PC-9 (cell line): ENCODE measurements around the gene VPS33A. TPM values are rescaled to one million over a fixed set of nuclear protein-coding genes. Genes with fewer than 3 reads are reported as not detected.
"Not testable (repeated sequence)": the region's sequence is repeated elsewhere in the genome, so short reads cannot be mapped to it uniquely, and the experiment has no call there.

Source experiments
- BruUV-seq: library from RNA; stranded (reverse); fragments of 400-500 nt; replicated peaks from 2 replicates; lab custom pipeline; 2021; lab: Mats Ljungman, UMichigan
- CTCF ChIA-PET: fragments of 300-600 bp; sonication (Branson Sonifier 250); formaldehyde crosslinking; loops from one replicate; lab custom pipeline; 2022; ENCODE audit warnings: antibody characterized with exemption; lab: Charles Lee
- POLR2A ChIA-PET: fragments of 300-600 bp; sonication (Branson Sonifier 250); formaldehyde crosslinking; loops from one replicate; lab custom pipeline; 2022; ENCODE audit warnings: antibody characterized with exemption; ENCODE audit not compliant: unreplicated experiment; lab: Charles Lee
- DNase-seq, 2 experiments: peaks; one replicate each; pipeline versions ENCODE4 v3.0.0 to v3.0.0-alpha.2; 2015 to 2022; ENCODE audit warnings: mixed read lengths in 1 of 2
- H2AFZ ChIP-seq: fragments of 200-600 bp; sonication (generic); 2 replicates; pipeline ENCODE4 v1.8.1; 2017; ENCODE audit warnings: antibody characterized with exemption
- H3F3A ChIP-seq: fragments of 200-600 bp; sonication (generic); 2 replicates; pipeline ENCODE4 v1.8.1; 2017; ENCODE audit warnings: antibody characterized with exemption, mild to moderate bottlenecking, low read depth; ENCODE audit not compliant: insufficient read depth
- H3K27ac ChIP-seq: fragments of 200-600 bp; sonication (generic); 2 replicates; pipeline ENCODE4 v1.6.1; 2016; ENCODE audit warnings: mixed run types
- H3K27me3 ChIP-seq: fragments of 200-600 bp; sonication (generic); 2 replicates; pipeline ENCODE4 v1.6.1; 2016; ENCODE audit warnings: low read depth, mixed run types; ENCODE audit not compliant: insufficient read depth
- H3K36me3 ChIP-seq: fragments of 200-600 bp; sonication (generic); 2 replicates; pipeline ENCODE4 v1.6.1; 2016; ENCODE audit warnings: low read depth, mixed run types
- H3K4me1 ChIP-seq: fragments of 200-600 bp; sonication (generic); replicated peaks from 2 replicates; pipeline ENCODE4 v1.6.1; 2016; ENCODE audit warnings: mixed run types; ENCODE audit not compliant: insufficient read depth
- H3K4me2 ChIP-seq: fragments of 200-600 bp; sonication (generic); 2 replicates; pipeline ENCODE4 v1.6.1; 2017; ENCODE audit warnings: mixed run types
- H3K4me3 ChIP-seq: fragments of 200-600 bp; sonication (generic); 2 replicates; pipeline ENCODE4 v1.6.1; 2016; ENCODE audit warnings: mixed run types
- H3K79me2 ChIP-seq: fragments of 200-600 bp; sonication (generic); 2 replicates; pipeline ENCODE4 v1.6.1; 2017; ENCODE audit warnings: low read depth, mixed run types
- H3K9me2 ChIP-seq: fragments of 200-600 bp; sonication (generic); 2 replicates; pipeline ENCODE4 v1.8.1; 2017; ENCODE audit warnings: mild to moderate bottlenecking; ENCODE audit not compliant: insufficient read depth
- H3K9me3 ChIP-seq: fragments of 200-600 bp; sonication (generic); 2 replicates; pipeline ENCODE4 v1.8.1; 2016; ENCODE audit warnings: low read depth; ENCODE audit not compliant: insufficient read depth
- H4K20me1 ChIP-seq: fragments of 200-600 bp; sonication (generic); 2 replicates; pipeline ENCODE4 v1.8.1; 2017; ENCODE audit not compliant: insufficient read depth
- EZH2 ChIP-seq: fragments of 200-600 bp; sonication (generic); IDR thresholded peaks from 2 replicates; pipeline ENCODE4 v1.8.0; 2017; ENCODE audit warnings: antibody characterized with exemption, low read depth
- intact Hi-C: fragments of 100-400 bp; cut with micrococcal nuclease; formaldehyde crosslinking; loops from one replicate; pipeline ENCODE4 v1.10.0; 2022; ENCODE audit not compliant: unreplicated experiment
- total RNA-seq: library from RNA; stranded (reverse); gene quantifications from 2 replicates; pipeline ENCODE4 v1.2.3, GENCODE V29; 2021
- TF ChIP-seq, protein P1 (sequence below): fragments of 200-600 bp; sonication (generic); conservative IDR thresholded peaks from 2 replicates; pipeline ENCODE4 v1.6.1; 2017; ENCODE audit warnings: mixed run types, antibody characterized with exemption, mild to moderate bottlenecking, moderate library complexity

The VPS33A gene
- total RNA-seq, 1 experiment from 2014 or later, result 18.1 TPM

- intact Hi-C loops, result loop anchor here (1.0 to 5.0 kb wide), 4 partner anchors 40 to 684 kb away; partner anchors contain the start of genes DIABLO and KDM2B
- BruUV-seq, result TSS peak; percentile 54
- peak in 1 of 2 experiments; percentile 39 for DNase-seq
Measured at GRCh38 chr12:122265886-122266229, 436 bp downstream of the VPS33A start.

DNA sequence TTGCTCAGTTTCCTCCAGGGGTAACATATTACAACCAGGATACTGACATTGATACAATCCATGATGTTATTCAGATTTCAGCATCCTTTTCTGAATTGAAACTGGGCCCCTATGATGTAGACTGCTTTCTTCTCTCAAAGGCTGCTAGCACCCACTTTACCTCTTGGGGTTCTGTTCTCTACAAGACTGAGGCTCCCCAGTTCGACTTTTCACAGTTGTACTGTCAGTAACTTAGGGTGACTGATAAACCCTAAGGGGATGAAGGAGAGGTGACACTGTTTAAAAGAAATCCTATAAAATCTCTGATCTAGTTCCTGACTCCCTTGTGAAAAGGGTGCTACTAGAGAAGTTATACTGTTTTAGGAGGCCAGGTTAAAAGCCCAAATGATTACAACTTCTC is 818 bp downstream of the VPS33A start:
- H2AFZ ChIP-seq, result peak overlapping the region; percentile 100
- peak overlapping the region; percentile 80 for H3K27ac ChIP-seq
- H3K27me3 ChIP-seq, result no peaks in the 10 kb centered on the region
- no peaks in the 10 kb centered on the region for H3K36me3 ChIP-seq
- H3K4me1 ChIP-seq, result peaks cover 3% of the 10 kb centered on the region; the same call in 1 of the 2 replicates
- no peaks in the 10 kb centered on the region for H4K20me1 ChIP-seq
- H3K9me2 ChIP-seq, result no peaks in the 10 kb centered on the region
- BruUV-seq, result no TSS peak
- TF ChIP-seq EZH2, result no peak
- TF ChIP-seq, protein P1, sequence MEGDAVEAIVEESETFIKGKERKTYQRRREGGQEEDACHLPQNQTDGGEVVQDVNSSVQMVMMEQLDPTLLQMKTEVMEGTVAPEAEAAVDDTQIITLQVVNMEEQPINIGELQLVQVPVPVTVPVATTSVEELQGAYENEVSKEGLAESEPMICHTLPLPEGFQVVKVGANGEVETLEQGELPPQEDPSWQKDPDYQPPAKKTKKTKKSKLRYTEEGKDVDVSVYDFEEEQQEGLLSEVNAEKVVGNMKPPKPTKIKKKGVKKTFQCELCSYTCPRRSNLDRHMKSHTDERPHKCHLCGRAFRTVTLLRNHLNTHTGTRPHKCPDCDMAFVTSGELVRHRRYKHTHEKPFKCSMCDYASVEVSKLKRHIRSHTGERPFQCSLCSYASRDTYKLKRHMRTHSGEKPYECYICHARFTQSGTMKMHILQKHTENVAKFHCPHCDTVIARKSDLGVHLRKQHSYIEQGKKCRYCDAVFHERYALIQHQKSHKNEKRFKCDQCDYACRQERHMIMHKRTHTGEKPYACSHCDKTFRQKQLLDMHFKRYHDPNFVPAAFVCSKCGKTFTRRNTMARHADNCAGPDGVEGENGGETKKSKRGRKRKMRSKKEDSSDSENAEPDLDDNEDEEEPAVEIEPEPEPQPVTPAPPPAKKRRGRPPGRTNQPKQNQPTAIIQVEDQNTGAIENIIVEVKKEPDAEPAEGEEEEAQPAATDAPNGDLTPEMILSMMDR, result no peak
- peaks cover 16% of the 10 kb centered on the region for H3K79me2 ChIP-seq
- peaks cover 24% of the 10 kb centered on the region for H3F3A ChIP-seq
- POLR2A ChIA-PET, result interaction anchor here (0.5 to 0.7 kb wide), 2 partner anchors 23 to 463 kb away, joined by 4 to 7 read pairs; no protein-coding TSS in a partner anchor
- CTCF ChIA-PET, result no interaction called here
- H3K4me3 ChIP-seq, result peak overlapping the region; percentile 93
- H3K9me3 ChIP-seq, result no peaks in the 10 kb centered on the region
- intact Hi-C loops, result loop anchor here (5.0 kb wide), 2 partner anchors 213 to 683 kb away; partner anchors contain the start of gene KDM2B
- H3K4me2 ChIP-seq, result peak overlapping the region; percentile 92
- no peak for DNase-seq

More at GRCh38 chr12:122265886-122266229, 436 bp downstream of the VPS33A start:
- peaks cover 24% of the 10 kb centered on the region for H3F3A ChIP-seq
- no peak for TF ChIP-seq EZH2
- TF ChIP-seq, protein P1, result no peak
- no peaks in the 10 kb centered on the region for H3K36me3 ChIP-seq
- no peaks in the 10 kb centered on the region for H3K27me3 ChIP-seq
- H3K4me1 ChIP-seq, result peaks cover 3% of the 10 kb centered on the region; the same call in 1 of the 2 replicates
- H3K79me2 ChIP-seq, result peaks cover 16% of the 10 kb centered on the region
- H3K27ac ChIP-seq, result peak overlapping the region; percentile 80
- no peaks in the 10 kb centered on the region for H3K9me2 ChIP-seq
- H2AFZ ChIP-seq, result peak overlapping the region; percentile 100
- H3K4me2 ChIP-seq, result peak overlapping the region; percentile 92
- CTCF ChIA-PET, result no interaction called here
- H4K20me1 ChIP-seq, result no peaks in the 10 kb centered on the region
- H3K9me3 ChIP-seq, result no peaks in the 10 kb centered on the region
- POLR2A ChIA-PET, result interaction anchor here (0.5 to 0.7 kb wide), 2 partner anchors 23 to 463 kb away, joined by 4 to 7 read pairs; no protein-coding TSS in a partner anchor
- peak overlapping the region; percentile 93 for H3K4me3 ChIP-seq

DNA sequence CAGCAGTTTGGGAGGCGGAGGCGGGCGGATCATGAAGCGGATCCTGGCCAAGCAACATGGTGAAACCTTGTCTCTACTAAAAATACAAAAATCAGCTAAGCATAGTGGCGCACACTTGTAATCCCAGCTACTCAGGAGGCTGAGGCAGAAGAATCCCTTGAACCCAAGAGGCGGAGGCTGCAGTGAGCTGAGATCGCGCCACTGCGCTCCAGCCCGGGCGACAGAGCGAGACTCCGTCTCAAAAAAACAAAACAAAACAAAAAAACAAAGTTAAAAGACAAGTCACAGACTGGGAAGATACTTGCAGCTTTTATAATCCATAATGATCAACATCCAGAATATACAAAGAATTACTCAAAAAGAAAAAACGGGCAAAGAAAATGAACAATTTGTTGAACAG is 5.6 kb downstream of the VPS33A start:
- not testable (repeated sequence) for H4K20me1 ChIP-seq, BruUV-seq, DNase-seq

GRCh38 chr12:122258939-122259338 is 7.4 kb downstream of the VPS33A start:
- H3K36me3 ChIP-seq, DNase-seq, intact Hi-C loops, H3K79me2 ChIP-seq, POLR2A ChIA-PET, H2AFZ ChIP-seq, H3K27ac ChIP-seq, BruUV-seq, H3K9me2 ChIP-seq, H3K4me2 ChIP-seq, H3K4me1 ChIP-seq, H3K9me3 ChIP-seq, H3K27me3 ChIP-seq, H3K4me3 ChIP-seq, H4K20me1 ChIP-seq, H3F3A ChIP-seq, CTCF ChIA-PET: not testable (repeated sequence)

More for the DNA sequence above, 5.6 kb downstream of the VPS33A start:
- peaks cover 13% of the 10 kb centered on the region for H3K79me2 ChIP-seq
- H3K9me2 ChIP-seq, H3K4me3 ChIP-seq, H3K27ac ChIP-seq, H3K9me3 ChIP-seq, H3F3A ChIP-seq, H3K4me1 ChIP-seq, H2AFZ ChIP-seq, intact Hi-C loops, H3K27me3 ChIP-seq, POLR2A ChIA-PET, H3K36me3 ChIP-seq, H3K4me2 ChIP-seq, CTCF ChIA-PET: not testable (repeated sequence)

GRCh38 chr12:122258462-122258861 is 7.8 kb downstream of the VPS33A start:
- intact Hi-C loops, H3K9me2 ChIP-seq, H3K27me3 ChIP-seq, H3K4me2 ChIP-seq, H3K27ac ChIP-seq, H3F3A ChIP-seq, H3K9me3 ChIP-seq, H3K36me3 ChIP-seq, DNase-seq, BruUV-seq, CTCF ChIA-PET, H2AFZ ChIP-seq, H3K4me1 ChIP-seq, H4K20me1 ChIP-seq, H3K79me2 ChIP-seq, H3K4me3 ChIP-seq: not testable (repeated sequence)
- POLR2A ChIA-PET, result interaction anchor here (0.8 kb wide), 1 partner anchor 82 kb away, joined by 6 read pairs; no protein-coding TSS in a partner anchor
